Measurements from ENCODE around the gene CUL9.

The CUL9 gene

DNA sequence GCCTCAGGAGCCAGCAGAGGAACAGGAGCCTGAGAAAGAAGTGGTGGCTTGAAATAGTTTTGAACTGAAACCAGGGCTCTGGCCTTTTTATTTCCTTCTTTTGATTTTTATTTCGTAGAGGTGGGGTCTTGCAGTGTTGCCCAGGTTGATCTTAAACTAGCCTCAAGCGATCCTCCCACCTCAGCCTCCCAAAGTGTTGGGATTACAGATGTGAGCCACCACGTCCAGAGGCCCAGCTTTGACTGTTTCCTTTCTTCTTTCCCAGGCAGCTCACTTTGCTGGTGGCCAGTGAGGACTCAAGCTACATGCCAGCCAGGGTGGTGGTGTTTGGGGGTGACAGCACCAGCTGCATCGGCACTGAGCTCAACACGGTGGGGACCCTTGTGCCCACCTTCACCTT lies 20.5 kb downstream of the CUL9 start:
- DNase-seq, result no peak

DNA sequence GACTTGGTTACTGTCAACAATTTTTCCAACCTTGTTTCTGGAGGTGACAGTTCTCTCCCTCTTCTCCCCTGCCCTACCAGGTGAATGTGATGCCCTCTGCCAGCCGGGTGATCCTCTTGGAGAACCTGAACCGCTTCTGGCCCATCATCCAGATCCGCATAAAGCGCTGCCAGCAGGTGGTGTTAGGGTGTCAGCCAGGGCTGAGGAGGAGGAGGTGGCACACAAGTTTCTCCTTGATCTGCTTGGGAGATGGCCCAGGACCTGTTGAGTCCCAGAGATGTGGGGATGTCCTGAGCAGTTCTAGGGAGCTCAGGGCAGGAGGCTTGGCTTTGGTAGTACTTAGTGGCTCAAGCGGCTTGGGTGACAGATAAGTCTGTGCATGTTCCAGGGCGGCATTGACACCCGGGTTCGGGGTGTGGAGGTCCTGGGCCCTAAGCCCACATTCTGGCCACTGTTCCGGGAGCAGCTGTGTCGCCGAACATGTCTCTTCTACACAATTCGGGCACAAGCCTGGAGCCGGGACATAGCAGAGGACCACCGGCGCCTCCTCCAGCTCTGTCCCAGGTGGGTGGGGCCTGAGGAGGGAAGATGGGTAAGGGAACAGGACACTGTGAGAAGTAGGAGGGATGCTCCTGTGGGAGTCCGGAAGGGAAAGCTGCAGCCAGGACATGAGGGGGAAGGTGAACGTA lies 21.2 kb downstream of the CUL9 start:
- DNase-seq, result no peak

DNA sequence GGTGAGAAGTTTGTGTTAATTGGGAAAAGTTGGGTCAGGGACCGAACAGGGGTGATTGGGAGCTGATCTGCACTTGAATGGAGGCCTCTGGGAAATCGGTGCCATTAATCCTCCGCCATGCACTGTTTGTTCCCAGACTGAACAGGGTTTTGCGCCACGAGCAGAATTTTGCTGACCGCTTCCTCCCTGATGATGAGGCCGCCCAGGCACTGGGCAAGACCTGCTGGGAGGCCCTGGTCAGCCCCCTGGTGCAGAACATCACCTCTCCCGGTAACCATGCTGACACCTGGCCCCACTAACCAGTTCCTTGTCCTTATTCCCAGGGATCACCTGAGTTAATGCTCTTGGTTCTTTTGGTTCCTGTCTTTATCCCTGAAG lies 21.7 kb downstream of the CUL9 start:
- DNase-seq, result no peak

DNA sequence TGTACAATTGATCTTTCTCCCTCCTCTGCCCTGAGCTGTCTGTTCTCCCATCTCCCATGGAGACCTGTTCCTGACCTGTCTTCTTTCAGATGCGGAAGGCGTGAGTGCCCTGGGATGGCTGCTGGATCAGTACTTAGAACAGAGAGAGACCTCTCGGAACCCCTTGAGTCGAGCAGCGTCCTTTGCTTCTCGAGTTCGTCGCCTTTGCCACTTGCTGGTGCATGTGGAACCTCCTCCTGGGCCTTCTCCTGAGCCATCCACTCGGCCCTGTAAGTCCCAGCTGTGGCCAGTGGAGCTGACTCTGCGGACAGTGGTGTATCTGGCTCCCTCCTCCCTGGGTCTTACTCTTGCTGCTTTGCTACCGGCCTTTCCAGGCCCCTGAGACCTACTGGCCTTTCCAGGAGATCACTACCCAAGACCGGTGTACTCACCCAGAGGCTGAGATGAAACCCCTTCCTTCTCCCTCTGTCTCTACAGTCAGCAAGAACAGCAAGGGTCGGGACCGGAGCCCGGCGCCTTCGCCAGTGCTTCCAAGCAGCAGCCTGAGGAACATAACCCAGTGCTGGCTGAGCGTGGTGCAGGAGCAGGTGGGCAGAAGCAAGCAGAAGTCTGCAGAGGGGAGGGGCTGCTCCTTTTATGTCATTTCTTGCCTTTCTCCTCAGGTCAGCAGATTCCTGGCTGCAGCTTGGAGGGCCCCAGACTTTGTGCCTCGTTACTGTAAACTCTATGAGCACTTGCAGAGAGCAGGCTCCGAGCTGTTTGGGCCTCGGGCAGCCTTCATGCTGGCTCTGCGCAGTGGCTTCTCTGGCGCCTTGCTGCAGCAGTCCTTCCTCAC lies 22.5 kb downstream of the CUL9 start:
- no peak for DNase-seq

DNA sequence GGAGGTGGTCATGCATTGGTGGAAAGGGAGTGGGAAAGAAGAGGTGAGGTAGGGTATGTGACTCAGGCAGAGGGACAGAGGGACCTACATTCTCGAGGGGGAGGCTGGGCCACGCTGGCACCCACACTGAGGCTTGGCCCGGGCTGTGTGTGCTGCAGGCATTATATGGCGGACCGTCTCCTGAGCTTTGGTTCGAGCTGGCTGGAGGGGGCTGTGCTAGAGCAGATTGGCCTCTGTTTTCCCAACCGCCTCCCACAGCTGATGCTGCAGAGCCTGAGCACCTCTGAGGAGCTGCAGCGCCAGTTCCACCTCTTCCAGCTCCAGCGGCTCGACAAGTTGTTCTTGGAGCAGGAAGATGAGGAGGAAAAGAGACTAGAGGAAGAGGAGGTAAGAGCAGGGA lies 23.9 kb downstream of the CUL9 start:
- DNase-seq, result no peak

DNA sequence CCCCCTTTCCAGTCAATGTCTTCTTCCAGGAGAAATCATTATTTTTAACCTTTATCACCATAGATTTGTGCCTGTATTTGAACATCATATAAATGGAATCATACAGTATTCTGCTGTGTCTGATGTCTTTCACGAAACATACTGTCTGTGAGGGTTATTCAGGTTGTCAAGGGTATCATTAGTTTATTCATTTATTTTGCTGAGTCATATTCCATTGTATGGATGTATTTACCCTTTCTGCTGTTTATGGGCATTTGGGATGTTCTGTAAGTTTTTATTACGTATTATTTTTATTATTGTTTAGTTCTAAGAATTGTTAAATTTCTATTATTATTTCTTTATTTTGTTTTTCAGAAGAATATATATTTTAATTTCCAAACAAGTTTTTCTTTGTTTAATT lies 25.3 kb downstream of the CUL9 start:
- DNase-seq, result no peak

DNA sequence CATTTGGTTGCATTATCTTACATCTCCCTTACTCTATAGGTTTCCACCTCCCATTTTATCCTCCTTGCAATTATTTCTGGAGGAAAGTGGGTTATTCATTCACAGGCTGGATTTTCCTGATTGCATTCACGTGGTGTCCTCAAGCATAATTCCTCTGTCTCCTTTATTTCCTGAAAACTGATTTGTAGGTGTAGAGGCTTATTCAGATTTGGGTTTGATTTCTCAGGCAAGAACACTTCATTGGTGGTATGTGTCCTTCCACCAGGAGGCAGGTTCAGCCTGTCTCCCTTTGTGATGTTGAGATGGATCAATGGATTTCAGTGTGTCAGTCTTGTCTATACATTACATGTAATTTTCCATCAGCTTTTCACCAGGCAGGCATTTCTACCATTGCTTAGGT lies 30.0 kb downstream of the CUL9 start:
- DNase-seq, result no peak

DNA sequence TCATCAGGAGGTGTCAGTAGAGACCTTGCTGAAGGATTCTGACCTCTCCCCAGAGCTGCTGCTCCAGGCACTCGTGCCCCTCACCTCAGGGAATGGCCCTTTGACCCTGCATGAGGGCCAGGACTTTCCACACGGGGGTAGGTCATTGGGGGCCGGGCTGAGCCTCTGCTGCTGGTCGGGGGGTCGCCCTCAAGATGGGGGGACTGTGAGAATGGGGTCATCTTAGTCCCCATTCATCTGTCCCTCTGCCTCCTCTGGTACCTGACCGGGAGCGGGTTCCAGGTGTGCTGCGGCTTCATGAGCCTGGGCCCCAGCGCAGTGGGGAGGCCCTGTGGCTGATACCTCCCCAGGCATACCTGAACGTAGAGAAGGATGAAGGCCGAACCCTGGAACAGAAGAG lies 31.4 kb downstream of the CUL9 start:
- DNase-seq, result no peak

DNA sequence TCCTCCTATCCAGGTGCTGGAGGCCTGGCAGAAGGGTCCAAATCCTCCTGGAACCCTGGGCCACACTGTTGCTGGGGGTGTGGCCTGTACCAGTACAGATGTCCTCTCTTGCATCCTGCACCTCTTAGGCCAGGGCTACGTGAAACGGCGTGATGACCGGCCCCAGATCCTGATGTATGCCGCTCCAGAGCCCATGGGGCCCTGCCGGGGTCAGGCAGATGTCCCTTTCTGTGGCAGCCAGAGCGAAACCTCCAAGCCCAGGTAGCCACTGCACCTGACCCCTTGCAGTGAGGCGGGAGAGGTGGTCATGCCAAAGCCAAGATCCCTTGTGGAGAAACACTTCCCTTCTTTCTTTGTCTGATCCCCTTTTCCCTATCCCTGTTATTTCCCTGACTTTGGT lies 33.1 kb downstream of the CUL9 start:
- DNase-seq, result no peak

DNA sequence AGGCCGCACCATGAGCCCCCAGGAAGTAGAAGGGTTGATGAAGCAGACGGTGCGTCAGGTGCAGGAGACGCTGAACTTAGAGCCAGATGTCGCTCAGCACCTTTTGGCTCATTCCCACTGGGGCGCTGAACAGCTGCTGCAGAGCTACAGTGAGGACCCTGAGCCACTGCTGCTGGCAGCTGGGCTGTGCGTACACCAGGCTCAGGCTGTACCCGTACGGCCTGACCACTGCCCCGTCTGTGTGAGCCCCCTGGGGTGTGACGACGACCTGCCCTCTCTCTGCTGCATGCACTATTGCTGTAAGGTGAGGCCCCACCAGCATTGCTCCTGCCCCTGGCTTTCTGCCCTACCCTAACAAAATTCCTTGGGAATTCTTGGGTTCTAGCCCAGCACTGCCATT lies 34.2 kb downstream of the CUL9 start:
- no peak for DNase-seq

DNA sequence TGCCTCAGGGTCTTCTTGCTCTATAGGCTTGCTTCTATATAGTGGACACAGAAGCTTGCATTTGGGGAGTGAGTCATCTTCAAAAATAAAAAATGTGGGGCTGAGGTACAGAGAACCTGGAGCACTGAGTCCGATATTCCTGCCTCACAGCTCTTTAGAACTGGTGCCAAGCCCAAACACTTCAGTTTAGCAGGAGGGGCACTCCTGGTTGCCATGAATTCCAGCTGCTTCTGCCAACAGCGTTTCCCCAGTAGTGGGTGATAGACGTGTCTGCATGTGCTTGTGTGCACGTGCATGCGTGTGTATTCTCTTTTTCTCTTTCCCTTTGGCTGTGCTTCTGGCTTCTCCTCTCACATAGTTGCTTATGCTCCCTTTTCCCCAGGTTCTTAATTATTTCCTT lies 35.4 kb downstream of the CUL9 start:
- no peak for DNase-seq

DNA sequence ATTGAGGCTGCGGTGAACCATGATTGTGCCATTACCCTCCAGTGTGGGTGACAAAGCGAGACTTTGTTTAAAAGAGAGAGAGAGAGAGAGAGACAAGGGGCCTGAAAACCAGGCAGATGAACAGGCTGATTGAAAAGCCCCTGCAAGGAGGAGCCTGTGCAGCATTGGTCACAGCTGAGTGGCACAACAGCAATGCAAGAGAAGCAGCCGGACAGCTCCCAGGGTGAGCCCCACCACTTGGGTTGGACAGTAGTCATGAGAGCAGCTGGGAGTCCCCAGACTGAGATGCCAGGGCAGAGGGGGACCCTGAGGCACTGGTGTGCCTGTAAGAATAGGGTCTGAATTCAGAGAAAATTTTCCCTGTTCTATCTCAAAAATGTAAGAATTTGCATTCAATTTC lies 37.1 kb downstream of the CUL9 start:
- no peak for DNase-seq

DNA sequence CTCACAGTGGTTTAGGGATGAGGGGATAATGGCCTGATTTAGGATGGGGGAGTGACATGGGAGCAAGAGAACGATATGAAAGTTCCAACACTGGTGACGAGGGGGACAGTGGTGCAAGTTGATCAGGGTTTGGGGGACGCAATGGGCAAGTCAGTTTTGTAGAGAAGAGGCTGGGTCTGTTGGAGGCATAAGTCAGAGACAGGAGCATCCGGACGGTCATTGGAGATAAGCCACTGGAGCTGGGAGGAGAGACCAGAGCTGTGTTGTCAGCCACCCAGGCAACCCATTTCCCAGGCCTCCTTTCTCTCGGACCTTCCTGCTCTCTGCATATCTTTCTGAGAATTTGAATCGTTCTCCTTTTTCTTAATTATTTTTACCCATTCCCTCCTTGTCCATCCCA lies 37.8 kb downstream of the CUL9 start:
- DNase-seq, result no peak

DNA sequence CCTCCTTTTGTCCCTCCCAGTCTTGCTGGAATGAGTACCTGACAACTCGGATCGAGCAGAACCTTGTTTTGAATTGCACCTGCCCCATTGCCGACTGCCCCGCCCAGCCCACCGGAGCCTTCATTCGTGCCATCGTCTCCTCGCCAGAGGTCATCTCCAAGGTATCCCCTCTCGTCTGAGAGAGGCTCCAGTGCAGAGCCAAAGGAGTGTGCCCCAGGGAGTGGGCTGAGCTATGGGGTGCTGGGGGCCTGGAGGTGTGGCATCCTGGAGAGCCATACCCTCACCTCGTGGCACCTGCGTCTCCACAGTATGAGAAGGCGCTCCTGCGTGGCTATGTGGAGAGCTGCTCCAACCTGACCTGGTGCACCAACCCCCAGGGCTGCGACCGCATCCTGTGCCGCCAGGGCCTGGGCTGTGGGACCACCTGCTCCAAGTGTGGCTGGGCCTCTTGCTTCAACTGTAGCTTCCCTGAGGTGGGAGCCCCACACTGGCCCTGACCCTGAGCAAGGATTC lies 38.5 kb downstream of the CUL9 start:
- no peak for DNase-seq

DNA sequence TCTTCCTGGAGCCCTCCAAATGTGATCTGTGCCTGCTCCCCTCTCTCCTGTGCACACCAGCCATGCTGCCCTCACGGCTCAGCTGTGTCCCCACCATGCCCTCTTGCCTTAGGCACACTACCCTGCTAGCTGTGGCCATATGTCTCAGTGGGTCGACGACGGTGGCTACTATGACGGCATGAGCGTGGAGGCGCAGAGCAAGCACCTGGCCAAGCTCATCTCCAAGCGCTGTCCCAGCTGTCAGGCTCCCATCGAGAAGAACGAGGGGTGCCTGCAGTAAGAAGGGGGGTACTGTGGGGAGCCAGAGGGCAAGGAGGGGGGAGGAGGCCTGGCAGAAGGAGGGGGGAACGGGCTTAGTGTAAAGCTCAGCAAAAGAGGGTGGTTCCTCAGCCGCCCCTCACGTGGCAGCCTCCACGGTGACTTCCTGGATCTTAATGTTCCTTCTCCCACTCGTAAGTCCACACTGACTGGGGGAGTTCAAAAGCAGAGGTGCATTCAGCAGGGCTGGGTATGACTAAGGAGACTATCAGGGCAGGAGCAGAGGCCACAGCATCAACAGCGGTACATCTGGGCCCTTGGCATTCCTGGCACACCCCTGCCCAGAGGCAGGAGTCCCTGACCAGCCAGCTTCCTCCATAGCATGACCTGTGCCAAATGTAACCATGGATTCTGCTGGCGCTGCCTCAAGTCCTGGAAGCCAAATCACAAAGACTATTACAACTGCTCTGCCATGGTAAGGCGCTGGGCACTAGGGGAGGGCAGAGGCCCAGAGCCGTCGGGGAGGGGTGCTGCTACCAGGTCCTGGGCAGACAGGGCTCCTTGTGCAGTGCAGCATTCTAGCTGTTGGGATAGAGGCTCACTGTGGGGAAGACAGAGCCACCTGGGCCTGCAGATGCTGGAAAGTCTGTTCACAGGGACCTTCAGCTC lies 39.3 kb downstream of the CUL9 start:
- DNase-seq, result no peak

DNA sequence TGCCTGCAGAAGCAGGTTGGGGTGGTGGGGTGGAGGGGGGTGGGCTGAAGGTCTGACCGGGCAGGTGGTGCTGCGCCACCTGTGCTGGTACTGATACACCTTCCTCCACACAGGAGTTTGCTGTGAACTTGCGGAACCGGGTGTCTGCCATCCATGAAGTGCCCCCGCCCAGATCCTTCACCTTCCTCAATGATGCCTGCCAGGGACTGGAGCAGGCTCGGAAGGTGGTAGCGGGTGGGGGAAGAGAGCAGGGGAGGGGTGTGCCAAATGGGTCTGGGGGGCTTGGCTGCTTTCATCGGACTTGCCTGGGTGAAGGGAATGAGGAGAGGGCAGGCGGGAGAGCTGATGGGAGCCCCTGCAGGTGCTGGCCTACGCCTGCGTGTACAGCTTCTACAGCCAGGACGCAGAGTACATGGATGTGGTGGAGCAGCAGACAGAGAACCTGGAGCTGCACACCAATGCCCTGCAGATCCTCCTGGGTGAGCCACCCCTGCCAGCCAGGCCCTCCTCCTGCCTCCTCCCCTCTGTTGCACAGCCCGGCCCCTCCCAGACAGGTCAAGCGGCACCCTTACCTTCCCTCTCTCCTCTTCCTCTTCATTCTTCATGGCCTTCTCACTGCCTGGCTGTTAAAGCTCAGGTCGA lies 40.5 kb downstream of the CUL9 start:
- DNase-seq, result no peak

DNA sequence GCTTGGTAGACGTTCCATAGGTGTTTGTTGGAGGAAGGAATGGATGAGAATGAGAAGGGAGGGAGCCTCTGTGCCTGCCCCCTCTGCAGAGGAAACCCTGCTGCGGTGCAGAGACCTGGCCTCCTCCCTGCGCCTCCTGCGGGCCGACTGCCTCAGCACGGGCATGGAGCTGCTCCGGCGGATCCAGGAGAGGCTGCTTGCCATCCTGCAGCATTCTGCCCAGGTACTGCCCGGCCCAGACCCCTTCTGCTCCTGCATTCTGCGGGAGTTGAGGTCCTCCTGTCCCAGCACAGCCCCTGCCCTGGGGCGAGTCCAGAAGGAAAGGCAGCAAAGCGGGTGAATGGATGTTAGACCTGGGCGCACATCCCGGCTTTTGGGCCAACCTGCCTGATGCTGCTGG lies 41.2 kb downstream of the CUL9 start:
- no peak for DNase-seq

DNA sequence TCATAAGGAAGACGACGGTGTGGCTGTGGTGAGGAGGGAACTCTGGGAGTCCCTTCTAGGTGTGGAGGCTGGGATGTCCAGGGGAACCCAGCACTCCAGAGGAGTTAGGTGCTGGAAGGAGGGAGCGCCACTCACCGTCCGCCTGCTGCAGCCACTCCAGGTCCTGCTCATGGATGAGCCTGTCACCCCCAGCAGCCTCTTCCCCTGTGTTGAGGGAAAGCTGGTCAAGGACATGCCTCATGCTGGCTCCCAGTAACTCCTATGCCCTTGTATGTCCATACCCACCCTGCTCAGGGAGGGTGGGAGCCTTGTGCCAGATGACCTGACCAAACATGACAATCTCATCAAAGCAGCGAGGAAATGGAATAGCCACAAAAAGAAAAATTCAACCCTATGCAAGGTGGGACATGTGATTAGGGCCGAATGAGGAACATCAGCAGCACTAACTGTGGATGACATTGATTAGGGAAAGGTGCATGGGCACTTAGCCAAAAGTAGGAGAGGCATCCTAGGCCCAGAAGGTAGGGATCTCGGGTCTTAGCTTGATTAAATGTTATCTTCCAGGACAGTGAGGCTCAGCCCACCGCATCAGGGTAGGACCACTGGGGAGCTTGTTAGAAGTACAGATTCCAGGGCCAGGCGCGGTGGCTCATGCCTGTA lies 44.3 kb downstream of the CUL9 start:
- no peak for DNase-seq

DNA sequence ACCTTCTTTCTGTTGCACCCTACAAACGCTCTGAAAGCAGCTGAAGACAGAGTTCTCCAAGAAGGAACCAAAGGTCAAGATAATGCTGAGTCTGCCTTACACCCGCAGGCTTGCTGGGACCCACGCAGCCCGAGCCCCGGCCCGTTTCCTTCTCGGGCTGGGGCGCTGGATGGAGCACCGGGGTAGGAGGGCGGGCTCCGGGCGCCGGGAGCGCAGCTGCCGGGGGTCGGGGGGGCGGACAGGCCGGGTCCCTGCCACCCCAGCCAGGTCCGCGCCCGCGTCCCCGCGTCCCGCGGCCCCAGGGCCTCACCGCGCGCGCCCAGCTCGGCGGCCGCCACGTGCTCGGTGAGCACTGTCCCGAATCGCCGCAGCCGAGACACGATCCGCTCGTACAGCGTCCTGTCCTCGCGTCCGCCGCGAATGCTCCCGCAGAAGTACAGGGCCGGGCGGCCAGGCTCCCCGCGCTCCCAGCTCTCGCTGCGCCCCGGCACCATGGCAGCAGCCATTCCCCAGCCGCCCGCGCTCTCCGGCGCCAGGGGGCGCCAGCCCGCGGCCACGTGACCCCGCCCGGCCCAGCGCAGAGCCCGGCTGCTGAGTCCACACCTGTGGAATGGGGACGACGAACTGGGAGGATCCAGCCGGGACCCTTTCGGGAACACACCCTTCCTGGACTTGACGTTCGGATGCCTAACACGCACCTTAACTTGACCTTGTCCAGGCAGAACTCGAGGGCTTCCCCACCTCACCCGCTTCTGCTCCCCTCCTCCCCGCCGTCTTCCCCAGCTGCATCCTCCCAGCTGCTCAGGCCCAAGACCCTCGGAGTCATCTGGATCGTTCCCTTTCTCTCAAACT lies 47.2 kb downstream of the CUL9 start, which contains the start of gene DNPH1:
DNPH1 (minus strand) TSS at position 531 of the 852 bp plus-strand sequence; CDS start at position 506, 25 bp downstream.
- DNase-seq, result peak; percentile 59

DNA sequence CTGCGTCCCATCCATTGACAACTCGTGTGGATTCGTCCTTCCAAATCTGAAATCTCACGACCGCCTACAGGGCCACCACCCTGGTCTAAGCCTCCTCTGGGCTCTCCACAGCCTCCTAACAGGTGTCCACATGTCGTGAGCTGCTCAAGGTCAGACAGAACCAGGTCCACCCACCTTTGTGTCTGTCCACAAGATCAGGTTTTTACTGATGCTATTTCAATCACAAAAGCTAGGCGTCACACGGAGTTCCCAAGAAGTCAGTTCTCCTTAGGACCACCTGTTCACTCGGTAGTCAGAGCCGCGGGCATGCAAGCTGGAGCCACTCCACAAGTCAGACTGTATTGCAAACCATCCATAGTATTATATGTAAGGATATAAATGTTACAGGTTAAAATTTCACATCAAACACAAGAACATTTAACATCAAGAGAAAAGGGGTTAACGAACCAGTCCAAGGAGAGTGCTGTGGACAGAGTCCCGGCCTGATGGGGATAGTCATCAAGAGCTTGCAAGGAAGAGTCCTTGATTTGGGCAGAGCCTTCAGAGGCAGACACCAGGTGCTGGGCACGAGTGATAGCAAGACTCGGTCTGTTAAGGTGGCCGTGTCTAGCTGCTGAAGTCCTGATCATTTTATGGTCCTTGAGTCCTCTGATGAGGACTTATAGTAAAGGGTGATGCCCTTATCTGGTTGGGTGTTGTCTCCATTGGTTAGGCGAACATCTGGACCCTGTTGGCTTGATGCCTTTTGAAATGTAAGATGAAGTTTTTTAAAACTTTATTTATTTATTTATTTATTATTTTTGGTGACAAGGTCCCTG lies 48.0 kb downstream of the CUL9 start:
- DNase-seq, result no peak
